C4-2B (cell line): Measurements from ENCODE around the gene NDUFAF4.
A peak's percentile ranks its signal among the peaks of the same experiment; 100 is the strongest.
"Not testable (repeated sequence)": the region's sequence is repeated elsewhere in the genome, so short reads cannot be mapped to it uniquely, and the experiment has no call there.

Source experiments
- H3K27ac ChIP-seq: fragments of 450-650 bp; 2 replicates; pipeline ENCODE4 v1.5.1; 2017
- CTCF ChIP-seq: fragments of 450-650 bp; conservative IDR thresholded peaks from 2 replicates; pipeline ENCODE4 v1.5.1; 2017; ENCODE audit warnings: mild to moderate bottlenecking
- ZFX ChIP-seq: fragments of 450-650 bp; IDR thresholded peaks from 2 replicates; pipeline ENCODE4 v1.6.1; 2017

The NDUFAF4 gene

GRCh38 chr6:96899451-96899998 is 1.8 kb upstream of the NDUFAF4 start:
- TF ChIP-seq CTCF: peak; percentile 28
- TF ChIP-seq ZFX: no peak
- H3K27ac ChIP-seq: no peak overlapping the region

- TF ChIP-seq ZFX (no peak), CTCF (peak; percentile 53)
- no peak overlapping the region for H3K27ac ChIP-seq
Observed at GRCh38 chr6:96899019-96899418, 1.3 kb upstream of the NDUFAF4 start.

GRCh38 chr6:96898241-96898851 is 655 bp upstream of the NDUFAF4 start:
- peak overlapping the region; percentile 88 for H3K27ac ChIP-seq
- TF ChIP-seq CTCF (no peak), ZFX (no peak)

- TF ChIP-seq CTCF (no peak), ZFX (no peak)
Observed at GRCh38 chr6:96889146-96889545, 8.5 kb downstream of the NDUFAF4 start.

GRCh38 chr6:96888745-96889144 is 8.9 kb downstream of the NDUFAF4 start:
- no peak overlapping the region for H3K27ac ChIP-seq
- TF ChIP-seq CTCF (no peak), ZFX (no peak)

More at GRCh38 chr6:96889146-96889545, 8.5 kb downstream of the NDUFAF4 start:
- no peak overlapping the region for H3K27ac ChIP-seq

GRCh38 chr6:96886519-96886918 is 11.2 kb downstream of the NDUFAF4 start:
- TF ChIP-seq ZFX: no peak
- no peak for TF ChIP-seq CTCF
- H3K27ac ChIP-seq: no peak overlapping the region

- H3K27ac ChIP-seq: not testable (repeated sequence)
Observed at GRCh38 chr6:96885187-96885631, 12.5 kb downstream of the NDUFAF4 start.

- no peak overlapping the region for H3K27ac ChIP-seq
- TF ChIP-seq CTCF (no peak), ZFX (no peak)
Observed at GRCh38 chr6:96878143-96878542, 19.5 kb downstream of the NDUFAF4 start.
